ENCODE measurements around the gene IGBP1.

Gene IGBP1

GRCh38 chrX:70128071-70128470 lies 5.2 kb upstream of the IGBP1 start:
- H3K36me3 ChIP-seq (ENCODE audit: control insufficient read depth, insufficient read depth, low read length) = no peaks in the 10 kb centered on the region
- DNase-seq (ENCODE audit: extremely low read depth, insufficient read length) = no peak
- no peaks in the 10 kb centered on the region for H3K27me3 ChIP-seq (replicated peaks; ENCODE audit: control insufficient read depth, insufficient read depth, low read length)

GRCh38 chrX:70129816-70130215 lies 3.4 kb upstream of the IGBP1 start:
- Histone ChIP-seq H3K4me3 (replicated peaks; ENCODE audit: low read depth, low read length) (no peak overlapping the region), H3K27me3 (replicated peaks; ENCODE audit: control insufficient read depth, insufficient read depth, low read length) (no peaks in the 10 kb centered on the region), H3K36me3 (ENCODE audit: control insufficient read depth, insufficient read depth, low read length) (no peaks in the 10 kb centered on the region)
- TF ChIP-seq CTCF (IDR thresholded peaks at IDR 0.05; ENCODE audit: insufficient read depth, low read length, poor library complexity, severe bottlenecking) = no peak
- no peak for DNase-seq (ENCODE audit: extremely low read depth, insufficient read length)

More at GRCh38 chrX:70128071-70128470, 5.2 kb upstream of the IGBP1 start:
- no peak for TF ChIP-seq CTCF (IDR thresholded peaks at IDR 0.05; ENCODE audit: insufficient read depth, low read length, poor library complexity, severe bottlenecking)
- H3K4me3 ChIP-seq (replicated peaks; ENCODE audit: low read depth, low read length) = no peak overlapping the region

GRCh38 chrX:70132224-70132623 lies 1.0 kb upstream of the IGBP1 start:
- Histone ChIP-seq H3K27me3 (replicated peaks; ENCODE audit: control insufficient read depth, insufficient read depth, low read length) (no peaks in the 10 kb centered on the region), H3K4me3 (replicated peaks; ENCODE audit: low read depth, low read length) (no peak overlapping the region), H3K36me3 (ENCODE audit: control insufficient read depth, insufficient read depth, low read length) (no peaks in the 10 kb centered on the region)
- DNase-seq (ENCODE audit: extremely low read depth, insufficient read length) = no peak
- no peak for TF ChIP-seq CTCF (IDR thresholded peaks at IDR 0.05; ENCODE audit: insufficient read depth, low read length, poor library complexity, severe bottlenecking)

- DNase-seq (ENCODE audit: extremely low read depth, insufficient read length) = no peak
Measured at GRCh38 chrX:70132877-70133302, 357 bp upstream of the IGBP1 start.

GRCh38 chrX:70134116-70134477 lies 850 bp downstream of the IGBP1 start:
- DNase-seq (ENCODE audit: extremely low read depth, insufficient read length) = no peak
- H3K4me3 ChIP-seq (replicated peaks; ENCODE audit: low read depth, low read length) = peak overlapping the region; percentile 87
- no peaks in the 10 kb centered on the region for H3K27me3 ChIP-seq (replicated peaks; ENCODE audit: control insufficient read depth, insufficient read depth, low read length)
- H3K36me3 ChIP-seq (ENCODE audit: control insufficient read depth, insufficient read depth, low read length) = no peaks in the 10 kb centered on the region
- no peak for TF ChIP-seq CTCF (IDR thresholded peaks at IDR 0.05; ENCODE audit: insufficient read depth, low read length, poor library complexity, severe bottlenecking)

More at GRCh38 chrX:70132877-70133302, 357 bp upstream of the IGBP1 start:
- H3K27me3 ChIP-seq (replicated peaks; ENCODE audit: control insufficient read depth, insufficient read depth, low read length) = no peaks in the 10 kb centered on the region
- no peak for TF ChIP-seq CTCF (IDR thresholded peaks at IDR 0.05; ENCODE audit: insufficient read depth, low read length, poor library complexity, severe bottlenecking)
- no peaks in the 10 kb centered on the region for H3K36me3 ChIP-seq (ENCODE audit: control insufficient read depth, insufficient read depth, low read length)
- peak overlapping the region; percentile 87 for H3K4me3 ChIP-seq (replicated peaks; ENCODE audit: low read depth, low read length)

GRCh38 chrX:70138622-70139021 lies 5.4 kb downstream of the IGBP1 start:
- no peak for DNase-seq (ENCODE audit: extremely low read depth, insufficient read length)
- no peaks in the 10 kb centered on the region for H3K36me3 ChIP-seq (ENCODE audit: control insufficient read depth, insufficient read depth, low read length)
- no peak overlapping the region for H3K4me3 ChIP-seq (replicated peaks; ENCODE audit: low read depth, low read length)
- TF ChIP-seq CTCF (IDR thresholded peaks at IDR 0.05; ENCODE audit: insufficient read depth, low read length, poor library complexity, severe bottlenecking) = no peak
- no peaks in the 10 kb centered on the region for H3K27me3 ChIP-seq (replicated peaks; ENCODE audit: control insufficient read depth, insufficient read depth, low read length)
